ENCODE measurements around the gene MS4A15. TPM values are rescaled to one million over a fixed set of nuclear protein-coding genes. Genes with fewer than 3 reads are reported as not detected.
"Not testable (repeated sequence)": the region's sequence is repeated elsewhere in the genome, so short reads cannot be mapped to it uniquely, and the experiment has no call there.

MS4A15 gene, protein sequence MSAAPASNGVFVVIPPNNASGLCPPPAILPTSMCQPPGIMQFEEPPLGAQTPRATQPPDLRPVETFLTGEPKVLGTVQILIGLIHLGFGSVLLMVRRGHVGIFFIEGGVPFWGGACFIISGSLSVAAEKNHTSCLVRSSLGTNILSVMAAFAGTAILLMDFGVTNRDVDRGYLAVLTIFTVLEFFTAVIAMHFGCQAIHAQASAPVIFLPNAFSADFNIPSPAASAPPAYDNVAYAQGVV
- not detected for total RNA-seq

DNA sequence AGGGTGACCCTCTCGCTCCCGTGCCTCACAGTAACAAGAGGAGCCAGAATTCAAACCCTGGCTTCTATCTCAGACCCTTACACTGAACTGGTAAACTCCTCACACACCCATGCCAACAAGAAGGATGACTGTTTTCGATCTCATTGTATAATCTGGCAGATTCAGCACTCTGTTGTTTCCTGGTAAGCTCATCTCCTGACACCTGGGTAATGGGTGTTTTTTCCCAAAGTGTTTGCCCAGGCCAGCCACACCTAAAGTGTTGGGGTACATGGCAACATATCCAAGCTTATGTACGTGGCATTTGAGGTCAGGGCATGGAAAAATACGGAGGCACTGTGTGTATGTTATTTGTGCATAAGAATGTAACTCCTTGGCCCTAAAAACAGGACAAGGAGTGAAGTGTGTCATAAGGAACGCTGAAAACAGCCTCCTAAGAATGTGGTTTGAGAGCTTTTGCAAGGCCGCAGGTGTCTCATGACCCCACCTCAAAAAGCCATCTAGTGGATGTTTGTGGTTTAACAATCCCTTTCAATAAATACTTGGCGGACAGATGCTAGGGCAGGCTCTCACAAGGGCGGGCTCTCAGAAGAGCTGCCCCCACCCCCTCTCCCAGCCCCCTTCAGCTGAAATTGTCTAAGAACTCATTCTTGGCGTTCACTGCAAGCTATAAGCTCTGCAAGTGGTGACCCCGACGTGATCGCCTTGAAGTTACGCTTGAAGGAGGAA is at the start of gene MS4A15:
MS4A15 (plus strand) TSS at position 561 of the 726 bp plus-strand sequence. CDS start 6,867 bp downstream, outside the sequence.
- DNase-seq: no peak

DNA sequence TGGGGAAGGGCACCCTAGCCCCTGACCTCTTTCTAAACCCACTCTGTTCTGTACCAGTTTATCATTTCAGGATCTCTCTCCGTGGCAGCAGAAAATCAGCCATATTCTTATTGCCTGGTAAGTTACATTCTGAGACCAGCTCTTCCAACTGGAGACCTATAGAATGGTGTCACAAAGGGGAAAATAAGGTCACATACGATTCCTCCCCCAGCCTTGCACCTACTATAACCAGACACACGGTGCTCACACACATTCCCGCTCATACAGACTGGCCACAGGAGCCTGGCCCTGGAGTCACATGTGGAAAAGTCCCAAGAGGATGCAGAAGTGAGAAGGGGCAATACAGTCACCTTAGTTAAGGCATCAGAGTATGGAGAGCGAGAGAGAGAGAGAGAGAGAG is 49.7 kb upstream of the MS4A15 start:
- no peak for DNase-seq

- DNase-seq: no peak
These were observed 46.2 kb upstream of the MS4A15 start for GRCh38 chr11:60710482-60710881.

DNA sequence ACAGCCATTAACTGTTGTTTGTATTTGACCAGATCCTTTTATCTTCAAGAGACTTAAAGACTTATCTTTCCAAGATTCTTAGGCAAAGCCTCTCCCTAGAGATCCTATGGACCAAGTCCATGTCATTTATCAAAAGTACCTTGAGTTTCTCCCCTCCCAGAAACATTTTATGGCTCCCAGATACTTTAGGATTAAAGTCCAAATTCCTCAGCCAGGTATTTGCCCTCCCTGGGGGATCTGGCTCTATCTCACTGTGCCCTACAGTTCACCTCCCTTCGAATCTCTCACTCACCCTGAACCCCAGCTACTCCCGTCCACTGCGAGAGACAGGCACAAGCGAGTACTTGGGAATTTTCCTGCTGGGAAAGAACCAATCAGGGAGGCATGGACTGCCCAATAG is 45.4 kb upstream of the MS4A15 start:
- no peak for DNase-seq

DNA sequence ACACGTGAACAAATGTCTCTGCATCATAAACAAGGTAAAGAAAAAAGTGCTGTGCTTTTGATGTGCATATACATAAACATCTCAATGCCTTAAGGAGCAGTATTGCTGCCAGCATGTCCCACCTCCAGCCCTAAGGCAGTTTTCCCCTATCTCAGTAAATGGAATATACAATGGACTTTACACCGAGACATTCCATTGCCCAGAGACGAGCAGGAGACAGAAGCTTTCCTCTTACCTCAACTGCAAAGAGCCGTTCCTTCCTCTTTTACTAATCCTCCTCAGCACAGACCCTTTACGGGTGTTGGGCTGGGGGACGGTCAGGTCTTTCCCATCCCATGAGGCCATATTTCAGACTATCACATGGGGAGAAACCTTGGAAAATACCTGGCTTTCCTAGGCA is 43.2 kb upstream of the MS4A15 start:
- not testable (repeated sequence) for DNase-seq

- no peak for DNase-seq
These were observed 38.7 kb upstream of the MS4A15 start for GRCh38 chr11:60717956-60718355.

- no peak for DNase-seq
These were observed 37.9 kb upstream of the MS4A15 start for GRCh38 chr11:60718524-60719316.

- DNase-seq: no peak
These were observed 37.3 kb upstream of the MS4A15 start for GRCh38 chr11:60719391-60719790.

DNA sequence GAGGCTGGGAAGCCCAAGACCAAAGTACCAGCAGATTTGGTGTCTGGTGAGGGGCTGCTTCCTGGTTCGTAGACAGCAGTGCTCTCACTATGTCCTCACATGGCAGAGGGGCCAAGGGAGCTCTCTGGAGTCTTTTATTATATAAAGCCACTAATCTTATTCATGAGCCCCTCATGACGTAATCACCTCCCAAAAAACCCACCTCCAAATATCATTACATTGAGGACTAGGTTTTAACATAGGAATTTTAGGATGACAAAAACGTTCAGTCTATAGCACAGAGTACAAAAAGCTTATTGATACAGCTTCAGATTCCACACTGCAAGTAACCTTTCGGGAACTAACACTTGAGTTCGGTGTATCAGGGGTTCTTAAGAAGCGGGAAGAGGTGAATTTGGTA is 36.2 kb upstream of the MS4A15 start:
- DNase-seq: no peak

- DNase-seq: no peak
These were observed 32.2 kb upstream of the MS4A15 start, which contains the start of gene MS4A18 for GRCh38 chr11:60724420-60724819. Gene MS4A18 (plus strand): TSS chr11:60724720.

DNA sequence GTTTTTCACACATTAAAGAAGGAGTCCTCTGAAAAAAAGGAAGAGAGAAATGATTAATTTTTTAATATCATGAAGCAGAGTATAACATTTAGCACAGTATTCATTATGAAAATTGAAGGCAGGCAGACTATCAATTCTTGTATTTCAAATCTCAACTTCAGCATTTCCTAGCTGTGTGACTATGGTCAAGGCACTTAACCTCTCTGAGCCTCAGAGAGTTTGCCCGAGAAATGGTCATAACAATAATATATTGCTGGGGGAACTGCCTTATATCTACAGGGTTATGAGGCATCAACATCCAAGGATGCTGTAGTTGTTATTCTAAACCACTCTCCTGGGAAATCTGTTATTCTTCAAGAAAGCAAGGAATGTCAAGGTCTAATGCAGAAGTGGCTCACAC is 31.1 kb upstream of the MS4A15 start:
- no peak for DNase-seq

- DNase-seq: no peak
These were observed 25.1 kb upstream of the MS4A15 start for GRCh38 chr11:60731586-60731985.

GRCh38 chr11:60734279-60734678 is 22.4 kb upstream of the MS4A15 start:
- no peak for DNase-seq

DNA sequence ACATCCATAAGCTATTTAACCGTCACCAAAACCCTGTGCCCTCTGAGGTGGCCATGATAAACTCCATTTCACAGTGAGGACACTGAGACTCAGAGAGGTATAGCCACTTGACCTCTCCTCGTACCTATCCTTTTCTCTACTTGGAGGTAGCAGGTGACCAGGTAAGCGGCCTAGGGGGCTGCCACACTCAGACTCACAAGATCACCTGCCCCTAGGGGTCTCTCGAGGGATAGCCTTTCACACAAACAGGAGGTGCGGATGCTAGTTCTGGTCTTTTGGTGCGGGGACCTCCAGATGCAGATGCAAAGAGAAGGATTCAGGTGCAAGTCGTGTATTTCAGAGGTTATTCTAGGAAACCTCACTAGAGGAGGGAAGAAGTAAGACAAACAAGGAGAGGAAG is 17.6 kb upstream of the MS4A15 start:
- no peak for DNase-seq

DNA sequence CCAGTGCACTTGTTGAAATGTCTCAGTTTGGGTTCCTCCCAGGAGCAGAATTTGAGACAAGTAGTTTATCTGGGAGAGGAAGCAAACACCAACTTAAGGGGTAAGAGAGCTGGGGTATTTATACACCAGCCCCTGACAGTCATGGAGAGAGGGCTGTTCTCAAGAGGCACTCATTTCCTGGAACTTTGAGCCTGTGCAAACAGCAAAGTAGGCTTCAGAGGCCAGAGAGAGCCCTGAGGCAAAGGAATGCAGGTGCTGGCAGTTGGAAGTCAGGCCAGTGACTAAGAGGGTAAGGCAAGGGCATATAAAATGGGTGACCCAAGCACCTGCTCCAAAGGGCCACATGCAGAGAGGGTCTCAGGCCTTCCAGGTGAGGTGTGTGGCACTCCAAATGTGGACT is 16.1 kb upstream of the MS4A15 start:
- DNase-seq: no peak

GRCh38 chr11:60741421-60741820 is 15.2 kb upstream of the MS4A15 start:
- no peak for DNase-seq

- DNase-seq: no peak
These were observed 13.6 kb upstream of the MS4A15 start for GRCh38 chr11:60743058-60743457.

DNA sequence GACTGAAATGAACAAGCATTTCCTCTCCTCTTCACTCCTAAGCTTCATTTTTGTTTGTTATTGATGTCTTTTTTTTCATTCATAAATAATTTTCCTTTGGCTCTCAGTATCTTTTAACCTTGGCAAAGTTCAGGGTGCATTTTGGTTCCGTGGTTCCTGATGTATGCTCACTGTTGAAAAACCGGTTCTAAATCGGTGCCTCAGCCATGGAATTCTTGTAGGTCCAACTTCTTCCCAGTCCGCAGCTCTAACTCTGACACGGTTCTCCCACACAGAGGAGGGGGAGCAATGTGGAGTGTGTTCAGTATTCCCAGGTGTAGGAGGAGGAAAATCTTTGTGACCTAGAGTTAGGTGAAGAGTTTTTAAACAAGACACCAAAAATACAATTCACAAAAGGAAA is 12.6 kb upstream of the MS4A15 start:
- DNase-seq: no peak

DNA sequence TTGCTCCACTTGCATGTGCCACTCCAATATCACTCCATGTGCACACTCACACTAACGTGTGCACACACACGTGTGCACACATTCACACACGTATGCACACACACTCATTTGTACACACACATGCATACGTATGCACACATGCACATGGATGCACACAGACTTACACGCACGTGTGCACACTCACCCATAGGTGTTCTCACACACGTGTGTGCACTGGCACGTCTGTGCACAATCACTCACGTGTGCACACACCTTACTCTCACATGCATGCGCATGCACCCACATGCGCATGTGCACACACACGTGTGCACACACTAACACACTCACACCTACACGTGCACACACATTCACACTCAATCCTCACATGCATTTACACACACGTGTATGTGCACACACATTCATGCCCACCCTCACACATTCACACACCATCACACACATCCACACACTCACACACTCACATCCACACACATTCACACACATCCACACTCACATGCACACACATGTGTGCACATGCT is 9.3 kb upstream of the MS4A15 start:
- DNase-seq: no peak

- DNase-seq: no peak
These were observed 8.4 kb upstream of the MS4A15 start for GRCh38 chr11:60748225-60748624.

DNA sequence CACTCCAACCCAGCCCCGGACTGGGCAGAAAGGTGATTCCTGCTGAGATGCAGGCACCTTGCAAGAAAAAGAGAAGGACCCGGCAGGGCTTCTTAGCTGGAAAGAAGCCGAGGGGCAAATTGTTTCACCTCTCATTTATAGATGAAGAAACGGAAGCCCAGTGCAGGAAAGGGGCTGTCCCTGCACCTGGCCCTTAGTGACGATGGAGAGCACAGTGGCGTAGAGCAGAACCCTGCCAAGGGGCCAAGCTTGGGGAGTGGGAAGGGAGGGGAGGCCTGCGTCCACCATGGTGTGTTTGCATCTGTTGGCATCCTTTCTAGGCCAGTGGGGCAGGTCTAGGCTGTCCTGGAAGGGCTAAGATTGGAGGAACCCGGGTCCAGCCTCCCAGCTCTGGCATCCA is 7.8 kb upstream of the MS4A15 start:
- DNase-seq: no peak

- no peak for DNase-seq
These were observed 5.8 kb upstream of the MS4A15 start for GRCh38 chr11:60750911-60751310.

DNA sequence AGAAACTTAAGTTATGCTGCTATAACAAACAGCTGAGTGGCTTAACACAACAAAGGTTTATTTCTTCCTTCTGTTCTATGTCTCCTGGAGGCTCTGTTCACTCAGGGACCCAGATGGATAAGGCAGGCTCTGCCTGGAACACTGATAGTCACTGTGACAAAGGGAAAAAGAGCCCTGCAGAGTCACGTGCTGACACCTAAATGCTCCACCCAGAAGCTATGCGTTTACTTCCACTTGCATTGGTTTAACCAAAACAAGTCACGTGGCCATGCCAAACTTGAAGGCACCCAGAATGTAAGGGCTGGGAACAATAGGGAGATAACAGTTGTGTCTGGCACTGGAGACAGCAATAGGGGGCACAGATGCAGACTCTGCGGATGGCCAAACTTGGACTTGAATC is 3.4 kb upstream of the MS4A15 start:
- DNase-seq: no peak
